HepG2 (cell line): ENCODE measurements around the gene HOXA1. TPM values are rescaled to one million over a fixed set of nuclear protein-coding genes. Genes with fewer than 3 reads are reported as not detected.

Experiments used
- BRCA1 ChIP-seq: sonication (generic); formaldehyde crosslinking; IDR thresholded peaks from 2 replicates; pipeline ENCODE4 v1.4.0; 2020; ENCODE audit warnings: missing genetic modification reagents
- E2F5 ChIP-seq: sonication (generic); formaldehyde crosslinking; conservative IDR thresholded peaks from 2 replicates; pipeline ENCODE4 v1.4.0; 2020; ENCODE audit warnings: missing genetic modification reagents
- FOXA1 ChIP-seq, 2 experiments: fragments of 450-650 bp in 1 of 2; sonication (generic) in 1 of 2; formaldehyde crosslinking in 1 of 2; IDR thresholded peaks; 2 replicates each; pipeline versions ENCODE4 v1.4.0 to v1.6.1; 2016 to 2020; ENCODE audit warnings: missing genetic modification reagents in 1 of 2
- FOXP1 ChIP-seq, 2 experiments: fragments of 450-650 bp in 1 of 2; IDR thresholded peaks; 2 replicates each; pipeline ENCODE4 v1.6.1; 2017 to 2018; ENCODE audit warnings: antibody characterized with exemption in 1 of 2
- IKZF4 ChIP-seq: sonication (generic); formaldehyde crosslinking; IDR thresholded peaks from 2 replicates; pipeline ENCODE4 v1.5.1; 2020; ENCODE audit warnings: borderline replicate concordance, mild to moderate bottlenecking, low read depth, missing genetic modification reagents; ENCODE audit errors: not compliant biosample characterization
- JDP2 ChIP-seq: sonication (generic); formaldehyde crosslinking; IDR thresholded peaks from 2 replicates; pipeline ENCODE4 v1.8.1; 2022; ENCODE audit warnings: missing genetic modification reagents, borderline replicate concordance
- NFIB ChIP-seq: sonication (generic); formaldehyde crosslinking; IDR thresholded peaks from 2 replicates; pipeline ENCODE4 v1.9.0; 2021; ENCODE audit warnings: missing genetic modification reagents, mild to moderate bottlenecking, borderline replicate concordance
- SOX13 ChIP-seq, 3 experiments: fragments of 450-650 bp in 1 of 3; sonication (generic) in 1 of 3; formaldehyde crosslinking in 1 of 3; IDR thresholded peaks in 2 of 3; conservative IDR thresholded peaks in 1 of 3; 2 replicates each; pipeline versions ENCODE4 v1.5.0 to v1.6.1; 2016 to 2020; ENCODE audit warnings: antibody characterized with exemption in 1 of 3, mild to moderate bottlenecking in 1 of 3, missing compliant biosample characterization in 1 of 3, missing genetic modification reagents in 1 of 3, moderate library complexity in 1 of 3
- STAT6 ChIP-seq: sonication (generic); formaldehyde crosslinking; IDR thresholded peaks from 2 replicates; pipeline ENCODE4 v1.4.0; 2020; ENCODE audit warnings: missing genetic modification reagents, mild to moderate bottlenecking, borderline replicate concordance
- YEATS2 ChIP-seq: sonication (generic); formaldehyde crosslinking; IDR thresholded peaks from 2 replicates; pipeline ENCODE4 v1.4.0; 2020; ENCODE audit warnings: missing genetic modification reagents, borderline replicate concordance
- ZBTB26 ChIP-seq: IDR thresholded peaks from 2 replicates; pipeline ENCODE4 v1.6.1; 2016; ENCODE audit warnings: missing compliant biosample characterization, missing genetic modification reagents, borderline replicate concordance
- ZFYVE20 ChIP-seq: sonication (generic); formaldehyde crosslinking; IDR thresholded peaks from 2 replicates; pipeline ENCODE4 v1.8.0; 2023; ENCODE audit warnings: low read depth, mild to moderate bottlenecking, moderate library complexity, missing genetic modification reagents, borderline replicate concordance
- ZNF230 ChIP-seq: sonication (generic); formaldehyde crosslinking; IDR thresholded peaks from 2 replicates; pipeline ENCODE4 v1.4.0; 2020; ENCODE audit warnings: mild to moderate bottlenecking, missing genetic modification reagents
- ZNF335 ChIP-seq: sonication (generic); formaldehyde crosslinking; IDR thresholded peaks from 2 replicates; pipeline ENCODE4 v1.4.0; 2020; ENCODE audit warnings: missing genetic modification reagents
- ZNF468 ChIP-seq: sonication (generic); formaldehyde crosslinking; IDR thresholded peaks from 2 replicates; pipeline ENCODE4 v1.8.0; 2022; ENCODE audit warnings: mild to moderate bottlenecking, moderate library complexity, missing genetic modification reagents
- ZNF484 ChIP-seq: sonication (generic); formaldehyde crosslinking; IDR thresholded peaks from 2 replicates; pipeline ENCODE4 v1.5.1; 2020; ENCODE audit warnings: mild to moderate bottlenecking, low read depth, missing genetic modification reagents, borderline replicate concordance
- ZNF616 ChIP-seq: sonication (generic); formaldehyde crosslinking; IDR thresholded peaks from 2 replicates; pipeline ENCODE4 v1.5.0; 2020; ENCODE audit warnings: low read depth, mild to moderate bottlenecking, missing genetic modification reagents
- ZNF704 ChIP-seq: sonication (generic); formaldehyde crosslinking; IDR thresholded peaks from 2 replicates; pipeline ENCODE4 v1.8.1; 2023; ENCODE audit warnings: mild to moderate bottlenecking, inconsistent platforms, moderate library complexity, missing genetic modification reagents, borderline replicate concordance
- ZNF740 ChIP-seq: sonication (generic); formaldehyde crosslinking; IDR thresholded peaks from 2 replicates; pipeline ENCODE4 v1.4.0; 2020; ENCODE audit warnings: missing genetic modification reagents
- ZNF768 ChIP-seq: sonication (generic); formaldehyde crosslinking; IDR thresholded peaks from 2 replicates; pipeline ENCODE4 v1.4.0; 2020; ENCODE audit warnings: missing genetic modification reagents
- ZSCAN31 ChIP-seq: sonication (generic); formaldehyde crosslinking; IDR thresholded peaks from 2 replicates; pipeline ENCODE4 v1.5.0; 2020; ENCODE audit warnings: low read depth, mild to moderate bottlenecking, missing genetic modification reagents
- polyA plus RNA-seq, 8 experiments: library from polyadenylated mRNA; depleted of rRNA in 3 of 8; stranded (reverse) in 7 of 8; unstranded in 1 of 8; fragments of >200 nt; fragmentation: Illumina TruSeq in 4 of 8; extraction: Trizol in 4 of 8; gene quantifications; 2 replicates each; pipeline versions ENCODE4 v1.2.1 to v1.2.3, GENCODE V29; 2011 to 2016; ENCODE audit warnings: low read depth in 4 of 8, missing spikeins in 1 of 8, mixed read lengths in 1 of 8; ENCODE audit not compliant: insufficient read depth in 1 of 8
- total RNA-seq, 5 experiments: library from RNA; depleted of rRNA; stranded (reverse); fragments of >200 nt; fragmentation: Illumina TruSeq; extraction: Trizol; gene quantifications; 2 replicates each; pipeline ENCODE4 v1.2.3, GENCODE V29; 2016; ENCODE audit warnings: low read depth in 1 of 5

Gene HOXA1
- total and polyA plus RNA-seq, 2 of the 13 experiments (the other 11 are each of a cell fraction or from before 2014, with no cell fraction given) = 0.18 to 0.20 TPM

GRCh38 chr7:27133409-27134231 is 37.8 kb upstream of the HOXA1 start (continued):
- TF ChIP-seq FOXP1 (IDR thresholded peaks at IDR 0.05) (no peak), FOXP1 (CRISPR knock-in tag; IDR thresholded peaks at IDR 0.05) (peak; percentile 59; the same call in 1 of the 2 replicates), NFIB (no peak), STAT6 (CRISPR knock-in tag) (no peak), ZSCAN31 (CRISPR knock-in tag) (no peak), ZNF740 (CRISPR knock-in tag) (no peak), ZNF616 (no peak), ZFYVE20 (CRISPR knock-in tag) (no peak), SOX13 (IDR thresholded peaks at IDR 0.05) (peak; percentile 57; the same call in 1 of the 2 replicates), SOX13 (CRISPR knock-in tag; conservative IDR thresholded peaks at IDR 0.05 in 1 of 2, IDR thresholded peaks at IDR 0.05 in 1 of 2) (peak in 1 of 2 experiments; percentile 87; a peak in 2 of 4 replicates), ZNF768 (CRISPR knock-in tag) (no peak), IKZF4 (CRISPR knock-in tag) (no peak), E2F5 (no peak), ZNF335 (no peak), ZBTB26 (CRISPR knock-in tag) (no peak; the same call in 1 of the 2 replicates), ZNF484 (no peak), ZNF468 (CRISPR knock-in tag) (no peak), ZNF230 (CRISPR knock-in tag) (no peak), JDP2 (CRISPR knock-in tag) (no peak), BRCA1 (CRISPR knock-in tag) (no peak), FOXA1 (IDR thresholded peaks at IDR 0.05) (no peak), FOXA1 (CRISPR knock-in tag; IDR thresholded peaks at IDR 0.05) (no peak), YEATS2 (peak; percentile 50; the same call in 1 of the 2 replicates), ZNF704 (no peak)
